ENCODE results near the gene ARL15.

DNA sequence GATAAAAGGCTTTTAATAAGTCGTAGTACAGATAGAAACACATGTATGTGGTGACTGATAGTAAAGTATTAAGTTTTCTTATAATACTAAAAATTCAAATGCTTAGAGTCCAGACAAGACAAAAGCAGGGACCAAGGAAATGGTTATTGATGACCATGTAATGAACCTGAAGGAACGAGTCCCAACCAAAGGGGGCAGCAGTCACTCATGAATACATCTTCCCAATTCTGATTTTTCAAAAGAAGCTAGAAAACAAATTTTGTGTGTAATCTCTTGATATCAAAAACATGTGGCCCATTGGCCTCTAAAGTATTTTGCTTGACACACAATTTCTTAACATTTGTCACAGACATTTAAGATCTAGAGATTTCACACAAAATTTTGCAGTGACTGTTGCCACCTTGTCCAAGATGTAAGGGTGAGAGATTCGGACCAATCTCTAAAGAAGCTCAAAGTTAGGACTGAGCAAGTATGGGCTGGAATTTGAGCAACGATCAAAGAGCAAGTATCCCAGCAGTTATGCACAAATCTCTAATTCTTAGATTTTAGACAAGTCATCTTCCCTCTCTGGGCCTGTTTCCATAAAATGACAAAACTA lies 66.8 kb downstream of the ARL15 start:
- TF ChIP-seq, protein P1, sequence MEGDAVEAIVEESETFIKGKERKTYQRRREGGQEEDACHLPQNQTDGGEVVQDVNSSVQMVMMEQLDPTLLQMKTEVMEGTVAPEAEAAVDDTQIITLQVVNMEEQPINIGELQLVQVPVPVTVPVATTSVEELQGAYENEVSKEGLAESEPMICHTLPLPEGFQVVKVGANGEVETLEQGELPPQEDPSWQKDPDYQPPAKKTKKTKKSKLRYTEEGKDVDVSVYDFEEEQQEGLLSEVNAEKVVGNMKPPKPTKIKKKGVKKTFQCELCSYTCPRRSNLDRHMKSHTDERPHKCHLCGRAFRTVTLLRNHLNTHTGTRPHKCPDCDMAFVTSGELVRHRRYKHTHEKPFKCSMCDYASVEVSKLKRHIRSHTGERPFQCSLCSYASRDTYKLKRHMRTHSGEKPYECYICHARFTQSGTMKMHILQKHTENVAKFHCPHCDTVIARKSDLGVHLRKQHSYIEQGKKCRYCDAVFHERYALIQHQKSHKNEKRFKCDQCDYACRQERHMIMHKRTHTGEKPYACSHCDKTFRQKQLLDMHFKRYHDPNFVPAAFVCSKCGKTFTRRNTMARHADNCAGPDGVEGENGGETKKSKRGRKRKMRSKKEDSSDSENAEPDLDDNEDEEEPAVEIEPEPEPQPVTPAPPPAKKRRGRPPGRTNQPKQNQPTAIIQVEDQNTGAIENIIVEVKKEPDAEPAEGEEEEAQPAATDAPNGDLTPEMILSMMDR (IDR thresholded peaks at IDR 0.05) = peak; percentile 38 to 72 (median 63)
- no peak for TF ChIP-seq POLR2A (IDR thresholded peaks at IDR 0.05)

All from breast epithelium (tissue), 3 donors.